ENCODE measurements around the gene VILL.

Gene VILL

DNA sequence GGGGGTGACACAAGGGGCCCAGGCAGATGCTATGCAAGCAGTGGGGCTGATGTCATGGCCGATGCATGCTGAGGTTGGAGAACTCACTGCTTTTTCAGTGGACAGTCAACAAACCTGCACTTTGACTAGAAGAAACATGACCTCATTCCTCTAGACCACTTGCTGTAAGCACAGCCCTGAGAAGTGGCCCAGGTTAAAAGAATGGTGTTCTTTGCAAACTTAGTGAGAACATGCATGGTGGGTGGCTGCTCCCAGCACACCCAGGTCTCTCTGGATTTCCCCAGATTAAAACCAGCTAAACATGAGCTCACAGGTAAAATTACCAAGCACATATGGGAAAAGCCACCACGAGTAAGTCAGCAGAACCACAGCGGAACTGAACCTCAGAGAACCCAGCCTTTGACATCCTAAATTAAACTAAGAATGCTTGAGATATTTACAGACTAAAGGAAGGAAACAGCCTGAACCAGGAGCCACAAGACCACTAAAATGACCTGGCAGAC is 64.0 kb downstream of the VILL start:
- peak; percentile 25; the same call in 1 of the 2 replicates for TF ChIP-seq SPI1 (IDR thresholded peaks at IDR 0.05; ENCODE audit: low read depth, low read length)
- no peak for TF ChIP-seq PAX5 (IDR thresholded peaks at IDR 0.05; ENCODE audit: insufficient read depth, low read length, severe bottlenecking)
- TF ChIP-seq POLR2A (IDR thresholded peaks at IDR 0.05; ENCODE audit: low read depth, low read length): no peak
- DNase-seq (ENCODE audit: insufficient read length, low spot score): no peak
- no peak for FAIRE-seq

Measured in GM12891 (cell line).